ENCODE data around the gene GPR39. TPM values are rescaled to one million over a fixed set of nuclear protein-coding genes. Genes with fewer than 3 reads are reported as not detected.

GPR39 gene
- polyA plus RNA-seq, 1 donor from 2014 or later: 1.1 TPM

DNA sequence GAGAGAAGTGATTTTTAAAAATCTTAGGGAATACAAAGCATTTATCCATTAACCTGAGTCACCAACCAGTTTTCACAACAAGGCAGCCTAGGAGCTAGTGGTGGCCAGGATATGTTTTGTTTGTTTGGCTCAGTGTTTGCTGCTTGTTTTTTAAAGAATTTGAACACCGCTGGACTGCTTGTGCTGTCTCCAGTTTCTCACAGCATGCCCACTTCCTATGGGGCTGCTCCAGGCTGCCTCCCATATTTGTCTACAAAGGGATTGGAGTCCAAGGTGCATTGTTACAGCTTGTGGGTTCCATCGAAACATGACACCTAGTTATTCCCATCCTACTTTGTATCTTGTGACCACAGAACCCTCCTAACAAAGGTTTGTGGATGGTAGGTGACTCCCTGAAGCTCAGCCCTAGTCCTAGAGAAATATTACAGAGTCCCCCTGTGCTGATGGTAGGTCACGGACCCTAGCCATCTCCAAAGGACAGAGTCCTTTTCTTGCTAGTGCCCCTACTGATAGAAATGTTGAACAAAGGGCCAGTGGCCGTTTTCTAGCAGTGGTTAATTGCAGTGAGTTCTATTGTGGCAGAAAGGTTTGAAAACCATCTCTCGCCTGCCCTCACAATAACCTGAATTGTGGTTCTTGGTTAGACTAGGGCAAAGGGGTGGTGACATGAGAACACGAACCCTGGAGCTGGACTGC, 23.2 kb downstream of the GPR39 start:
- TF ChIP-seq POLR2AphosphoS5 (IDR thresholded peaks at IDR 0.05) (no peak), RAD21 (conservative IDR thresholded peaks at IDR 0.05) (no peak), MXI1 (conservative IDR thresholded peaks at IDR 0.05; ENCODE audit: poor library complexity, severe bottlenecking) (no peak), SMC3 (conservative IDR thresholded peaks at IDR 0.05; ENCODE audit: poor library complexity) (no peak), CTCF (IDR thresholded peaks at IDR 0.05; ENCODE audit: poor library complexity, severe bottlenecking) (no peak), EP300 (conservative IDR thresholded peaks at IDR 0.05; ENCODE audit: poor library complexity, severe bottlenecking) (no peak)
- H3K27me3 ChIP-seq (ENCODE audit: insufficient read depth, low read depth, low read length): no peaks in the 10 kb centered on the region
- no peak overlapping the region for H3K9ac ChIP-seq (ENCODE audit: low read length)

GRCh38 chr2:132441051-132441450, 24.4 kb downstream of the GPR39 start:
- H4K20me1 ChIP-seq (ENCODE audit: insufficient read depth): no peaks in the 10 kb centered on the region
- H3K9ac ChIP-seq (ENCODE audit: low read length): no peak overlapping the region
- H3K9me3 ChIP-seq (ENCODE audit: low read length): no peaks in the 10 kb centered on the region
- H3K27ac ChIP-seq (ENCODE audit: low read length): no peak overlapping the region
- H3F3A ChIP-seq (ENCODE audit: insufficient read depth, low read length, poor library complexity, severe bottlenecking): no peaks in the 10 kb centered on the region
- H2AFZ ChIP-seq (ENCODE audit: low read depth, low read length): no peak overlapping the region
- no peaks in the 10 kb centered on the region for H3K9me2 ChIP-seq (ENCODE audit: insufficient read depth, low read length)
- no peaks in the 10 kb centered on the region for H3K27me3 ChIP-seq (ENCODE audit: insufficient read depth, low read depth, low read length)
- no peak overlapping the region for H3K4me3 ChIP-seq (ENCODE audit: low read length)
- H3K79me2 ChIP-seq (replicated peaks; ENCODE audit: insufficient read depth, low read length): no peaks in the 10 kb centered on the region
- no peak overlapping the region for H3K4me2 ChIP-seq (ENCODE audit: low read length)
- no peaks in the 10 kb centered on the region for H3K36me3 ChIP-seq (ENCODE audit: insufficient read depth, low read length)
- no peak for TF ChIP-seq POLR2AphosphoS5 (IDR thresholded peaks at IDR 0.05)
- TF ChIP-seq, protein P1, sequence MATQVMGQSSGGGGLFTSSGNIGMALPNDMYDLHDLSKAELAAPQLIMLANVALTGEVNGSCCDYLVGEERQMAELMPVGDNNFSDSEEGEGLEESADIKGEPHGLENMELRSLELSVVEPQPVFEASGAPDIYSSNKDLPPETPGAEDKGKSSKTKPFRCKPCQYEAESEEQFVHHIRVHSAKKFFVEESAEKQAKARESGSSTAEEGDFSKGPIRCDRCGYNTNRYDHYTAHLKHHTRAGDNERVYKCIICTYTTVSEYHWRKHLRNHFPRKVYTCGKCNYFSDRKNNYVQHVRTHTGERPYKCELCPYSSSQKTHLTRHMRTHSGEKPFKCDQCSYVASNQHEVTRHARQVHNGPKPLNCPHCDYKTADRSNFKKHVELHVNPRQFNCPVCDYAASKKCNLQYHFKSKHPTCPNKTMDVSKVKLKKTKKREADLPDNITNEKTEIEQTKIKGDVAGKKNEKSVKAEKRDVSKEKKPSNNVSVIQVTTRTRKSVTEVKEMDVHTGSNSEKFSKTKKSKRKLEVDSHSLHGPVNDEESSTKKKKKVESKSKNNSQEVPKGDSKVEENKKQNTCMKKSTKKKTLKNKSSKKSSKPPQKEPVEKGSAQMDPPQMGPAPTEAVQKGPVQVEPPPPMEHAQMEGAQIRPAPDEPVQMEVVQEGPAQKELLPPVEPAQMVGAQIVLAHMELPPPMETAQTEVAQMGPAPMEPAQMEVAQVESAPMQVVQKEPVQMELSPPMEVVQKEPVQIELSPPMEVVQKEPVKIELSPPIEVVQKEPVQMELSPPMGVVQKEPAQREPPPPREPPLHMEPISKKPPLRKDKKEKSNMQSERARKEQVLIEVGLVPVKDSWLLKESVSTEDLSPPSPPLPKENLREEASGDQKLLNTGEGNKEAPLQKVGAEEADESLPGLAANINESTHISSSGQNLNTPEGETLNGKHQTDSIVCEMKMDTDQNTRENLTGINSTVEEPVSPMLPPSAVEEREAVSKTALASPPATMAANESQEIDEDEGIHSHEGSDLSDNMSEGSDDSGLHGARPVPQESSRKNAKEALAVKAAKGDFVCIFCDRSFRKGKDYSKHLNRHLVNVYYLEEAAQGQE (IDR thresholded peaks at IDR 0.05; ENCODE audit: borderline replicate concordance): no peak
- no peak for TF ChIP-seq EZH2 (IDR thresholded peaks at IDR 0.05; ENCODE audit: borderline replicate concordance, insufficient read depth, low read length, poor library complexity, severe bottlenecking)
- no peak for TF ChIP-seq SMC3 (conservative IDR thresholded peaks at IDR 0.05; ENCODE audit: poor library complexity)
- TF ChIP-seq EP300 (conservative IDR thresholded peaks at IDR 0.05; ENCODE audit: poor library complexity, severe bottlenecking): no peak
- no peak for TF ChIP-seq TAF1 (IDR thresholded peaks at IDR 0.05; ENCODE audit: low read depth)
- no peak for TF ChIP-seq CTCF (IDR thresholded peaks at IDR 0.05; ENCODE audit: poor library complexity, severe bottlenecking)
- TF ChIP-seq RAD21 (conservative IDR thresholded peaks at IDR 0.05): no peak
- no peak for TF ChIP-seq MXI1 (conservative IDR thresholded peaks at IDR 0.05; ENCODE audit: poor library complexity, severe bottlenecking)

More for the DNA sequence above, 23.2 kb downstream of the GPR39 start:
- Histone ChIP-seq H3K27ac (ENCODE audit: low read length) (peak overlapping the region; percentile 55), H4K20me1 (ENCODE audit: insufficient read depth) (no peaks in the 10 kb centered on the region), H3K9me2 (ENCODE audit: insufficient read depth, low read length) (no peaks in the 10 kb centered on the region), H3K9me3 (ENCODE audit: low read length) (no peaks in the 10 kb centered on the region), H3K79me2 (replicated peaks; ENCODE audit: insufficient read depth, low read length) (no peaks in the 10 kb centered on the region), H3K4me3 (ENCODE audit: low read length) (no peak overlapping the region), H3K4me2 (ENCODE audit: low read length) (no peak overlapping the region), H3K36me3 (ENCODE audit: insufficient read depth, low read length) (no peaks in the 10 kb centered on the region), H2AFZ (ENCODE audit: low read depth, low read length) (no peak overlapping the region), H3F3A (ENCODE audit: insufficient read depth, low read length, poor library complexity, severe bottlenecking) (no peaks in the 10 kb centered on the region)
